Activated CD8-positive, alpha-beta memory T cell treated with anti-CD3 and anti-CD28 coated beads, Interleukin-2, amount 50 U/mL, for 1 hour (primary cell): Measurements from ENCODE around the gene CNOT10.
"Not testable (repeated sequence)": the region's sequence is repeated elsewhere in the genome, so short reads cannot be mapped to it uniquely, and the experiment has no call there.

ENCODE experiments used
- DNase-seq: peaks from one replicate; pipeline ENCODE4 v3.0.0-alpha.2; 2020; ENCODE audit errors: extremely low read depth

CNOT10 gene

GRCh38 chr3:32757618-32758374 is 72.8 kb downstream of the CNOT10 start:
- no peak for DNase-seq

GRCh38 chr3:32758375-32758753 is 73.4 kb downstream of the CNOT10 start:
- DNase-seq = no peak

- no peak for DNase-seq
Observed at GRCh38 chr3:32759342-32759741, 74.4 kb downstream of the CNOT10 start.

GRCh38 chr3:32764481-32764880 is 79.5 kb downstream of the CNOT10 start:
- no peak for DNase-seq

GRCh38 chr3:32778389-32778788 is 93.4 kb downstream of the CNOT10 start:
- no peak for DNase-seq

GRCh38 chr3:32780071-32780734 is 95.2 kb downstream of the CNOT10 start:
- no peak for DNase-seq

DNA sequence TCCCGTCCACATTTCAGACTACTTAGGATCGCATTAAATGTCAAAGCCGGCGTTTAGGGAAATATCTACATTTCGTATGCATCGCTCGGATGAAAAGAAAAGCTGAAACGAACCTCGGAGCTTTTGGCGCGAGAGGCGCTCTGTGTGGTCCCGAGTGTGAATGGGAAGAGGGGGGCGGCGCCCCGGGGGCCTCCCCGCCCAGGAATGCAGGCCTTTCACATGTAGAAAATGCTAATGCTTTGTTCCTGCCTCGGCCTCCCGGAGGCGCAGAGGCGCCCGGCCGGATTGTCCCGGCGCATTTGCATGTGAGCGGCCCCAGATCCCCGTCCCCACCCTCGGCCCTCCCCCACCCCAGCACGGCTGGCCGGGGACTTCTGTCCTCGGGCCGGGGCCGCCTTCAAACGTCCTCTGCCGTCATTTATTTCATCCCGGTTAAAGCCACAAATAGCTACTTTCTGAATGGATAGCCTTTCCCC is 95.8 kb downstream of the CNOT10 start:
- DNase-seq = no peak

- DNase-seq = no peak
Observed at GRCh38 chr3:32781211-32781968, 96.4 kb downstream of the CNOT10 start.

DNA sequence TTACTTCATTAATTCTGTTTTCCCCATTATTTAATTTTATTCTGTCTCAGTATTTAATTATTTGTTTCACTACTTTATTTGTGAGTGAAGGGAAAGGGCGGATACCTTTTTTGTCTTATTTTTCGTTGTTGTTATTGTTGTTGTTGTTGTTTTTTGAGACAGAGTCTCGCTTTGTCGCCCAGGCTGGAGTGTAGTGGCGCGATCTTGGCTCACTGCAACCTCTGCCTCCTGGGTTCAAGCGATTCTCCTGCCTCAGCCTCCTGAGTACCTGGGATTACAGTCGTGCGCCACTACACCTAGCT is 96.9 kb downstream of the CNOT10 start:
- DNase-seq = not testable (repeated sequence)

- DNase-seq = no peak
Observed at GRCh38 chr3:32782407-32782806, 97.4 kb downstream of the CNOT10 start.

- no peak for DNase-seq
Observed at GRCh38 chr3:32791833-32792232, 106.8 kb downstream of the CNOT10 start.

GRCh38 chr3:32794487-32795308 is 109.7 kb downstream of the CNOT10 start:
- DNase-seq = no peak

DNA sequence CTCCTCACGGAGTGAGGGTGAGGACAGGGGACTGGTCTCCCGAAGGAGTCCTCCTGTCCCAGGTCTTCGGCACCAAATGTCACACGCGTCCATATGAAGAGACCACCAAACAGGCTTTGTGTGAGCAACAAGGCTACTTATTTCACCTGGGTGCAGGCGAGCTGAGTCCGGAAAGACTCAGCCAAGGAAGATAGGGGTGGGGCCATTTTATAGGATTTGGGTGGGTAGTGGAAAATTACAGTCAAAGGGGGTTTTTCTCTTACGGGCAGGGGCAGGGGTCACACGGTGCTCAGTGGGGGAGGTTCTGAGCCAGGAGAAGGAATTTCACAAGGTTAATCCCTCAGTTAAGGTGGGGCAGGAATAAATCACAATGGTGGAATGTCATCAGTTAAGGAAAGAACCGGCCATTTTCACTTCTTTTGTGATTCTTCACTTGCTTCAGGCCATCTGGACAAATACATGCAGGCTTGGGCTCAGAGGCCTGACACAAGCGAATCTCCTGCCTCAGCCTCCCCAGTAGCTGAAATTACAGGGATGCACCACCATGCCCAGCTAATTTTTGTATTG is 111.5 kb downstream of the CNOT10 start:
- not testable (repeated sequence) for DNase-seq

GRCh38 chr3:32797776-32798175 is 112.8 kb downstream of the CNOT10 start:
- DNase-seq = no peak

- DNase-seq = not testable (repeated sequence)
Observed at GRCh38 chr3:32801440-32801839, 116.5 kb downstream of the CNOT10 start.

GRCh38 chr3:32813180-32813579 is 128.2 kb downstream of the CNOT10 start:
- DNase-seq = no peak

GRCh38 chr3:32814361-32814760 is 129.4 kb downstream of the CNOT10 start:
- no peak for DNase-seq

DNA sequence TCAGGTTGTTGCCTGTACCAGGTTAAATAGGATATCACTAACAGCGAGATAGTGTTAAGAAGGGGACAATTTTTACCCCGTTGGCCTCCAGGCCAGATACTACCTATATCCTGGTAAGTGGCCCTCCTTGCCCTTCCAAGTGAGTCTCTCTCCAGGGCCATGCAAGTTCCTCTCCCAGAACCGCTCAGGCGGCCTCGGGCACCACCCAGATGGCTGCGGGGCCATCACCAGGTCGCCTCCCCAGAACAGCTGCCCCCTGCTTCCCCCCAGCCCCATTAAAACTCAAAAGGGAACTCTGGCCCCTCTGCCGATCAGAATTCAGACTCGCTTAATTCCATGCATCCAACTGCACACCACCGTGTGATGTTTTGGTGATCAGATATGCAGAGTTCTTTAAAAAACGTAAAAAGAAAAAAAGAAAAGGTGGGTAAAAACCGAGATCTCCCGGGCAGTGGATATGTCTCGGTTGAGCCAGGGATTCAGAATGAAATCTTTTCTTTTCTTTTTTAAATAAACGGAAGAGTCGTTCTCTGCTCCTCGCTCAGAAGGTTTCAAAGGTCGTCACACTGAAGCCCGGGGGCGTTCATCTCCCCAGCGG is 131.0 kb downstream of the CNOT10 start:
- DNase-seq = no peak

- DNase-seq = no peak
Observed at GRCh38 chr3:32816439-32817256, 131.7 kb downstream of the CNOT10 start.

- no peak for DNase-seq
Observed at GRCh38 chr3:32817257-32817557, 132.2 kb downstream of the CNOT10 start.
